HUDEP-2 (cell line): ENCODE data around the gene CEACAM8.
"Not testable (repeated sequence)": the region's sequence is repeated elsewhere in the genome, so short reads cannot be mapped to it uniquely, and the experiment has no call there.

Experiments used
- DNase-seq, 76 experiments: peaks; one replicate each; lab custom pipeline; 2025; ENCODE audit not compliant: unreplicated experiment in 76 of 76; lab: John Stamatoyannopoulos, UW

CEACAM8 gene

DNA sequence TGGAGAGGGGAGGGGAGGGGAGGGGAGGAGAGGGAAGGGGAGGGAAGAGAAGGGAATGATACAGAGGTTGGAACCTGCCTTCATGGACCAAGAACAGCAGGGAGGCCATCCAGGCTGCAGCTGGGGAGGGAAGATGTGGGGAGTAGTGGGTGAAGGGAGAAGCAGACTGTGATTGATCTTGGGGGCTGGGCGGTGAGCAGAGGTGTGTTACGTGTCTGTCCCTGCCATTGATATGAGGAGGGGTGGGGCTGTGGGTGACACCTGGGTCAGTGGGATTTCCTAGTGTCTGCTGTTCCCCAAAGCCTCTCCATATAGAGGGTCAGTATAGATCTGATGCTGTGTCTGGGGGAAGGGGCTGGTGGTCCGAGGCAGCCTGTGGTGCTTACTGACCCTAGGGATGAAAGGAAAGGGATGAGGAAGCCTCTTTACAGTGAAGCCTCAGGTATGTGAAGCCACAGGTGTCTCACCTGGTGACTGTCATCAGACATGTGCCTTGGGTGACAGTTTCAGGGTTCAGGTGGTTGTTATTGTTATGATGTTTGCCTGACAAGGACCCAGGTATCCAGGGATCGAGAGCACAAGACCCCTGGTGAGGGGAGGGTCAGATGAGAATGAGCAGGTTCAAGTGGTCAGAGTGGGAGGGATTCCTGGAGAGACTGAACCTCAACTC, 47.8 kb downstream of the CEACAM8 start:
- no peak for DNase-seq

DNA sequence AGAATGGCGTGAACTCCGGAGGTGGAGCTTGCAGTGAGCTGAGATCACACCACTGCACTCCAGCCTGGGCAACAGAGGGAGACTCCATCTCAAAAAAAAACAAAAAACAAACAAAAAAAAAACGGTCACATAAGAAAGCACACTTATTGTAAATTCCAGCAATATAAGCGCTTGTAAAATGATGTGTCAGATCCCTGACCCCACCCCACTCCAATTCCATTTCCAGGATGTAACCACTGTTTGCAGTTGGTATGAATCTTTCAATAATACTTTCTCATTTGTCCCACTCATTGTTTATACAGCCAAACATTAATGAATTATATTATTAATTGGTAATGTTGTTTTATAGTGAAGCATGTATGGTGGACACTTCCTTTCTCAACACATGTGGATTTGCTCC, 50.6 kb downstream of the CEACAM8 start:
- no peak for DNase-seq

DNA sequence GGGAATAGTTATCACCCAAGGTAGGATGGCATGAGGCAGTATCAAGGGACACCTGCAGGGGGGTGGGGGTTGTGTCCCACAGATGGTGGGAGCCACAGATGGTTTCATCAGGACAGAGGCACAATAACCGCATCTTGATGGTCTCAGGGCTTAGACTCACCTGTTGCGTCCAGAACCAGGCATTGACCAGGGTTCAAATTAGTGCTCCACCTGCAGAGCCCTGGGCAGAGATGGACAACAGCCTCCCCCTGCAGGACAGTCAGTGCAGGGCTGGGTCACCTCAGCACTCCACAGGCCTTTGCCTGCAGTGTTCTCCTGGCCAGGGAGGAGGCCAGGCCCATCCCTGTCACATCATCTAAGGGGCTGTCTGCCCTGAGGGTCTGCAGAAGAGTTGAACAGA, 51.9 kb downstream of the CEACAM8 start:
- no peak for DNase-seq

- DNase-seq, result no peak
Measured at GRCh38 chr19:42540071-42540553, 54.6 kb downstream of the CEACAM8 start.

GRCh38 chr19:42538841-42539709, 55.6 kb downstream of the CEACAM8 start:
- DNase-seq, result no peak

DNA sequence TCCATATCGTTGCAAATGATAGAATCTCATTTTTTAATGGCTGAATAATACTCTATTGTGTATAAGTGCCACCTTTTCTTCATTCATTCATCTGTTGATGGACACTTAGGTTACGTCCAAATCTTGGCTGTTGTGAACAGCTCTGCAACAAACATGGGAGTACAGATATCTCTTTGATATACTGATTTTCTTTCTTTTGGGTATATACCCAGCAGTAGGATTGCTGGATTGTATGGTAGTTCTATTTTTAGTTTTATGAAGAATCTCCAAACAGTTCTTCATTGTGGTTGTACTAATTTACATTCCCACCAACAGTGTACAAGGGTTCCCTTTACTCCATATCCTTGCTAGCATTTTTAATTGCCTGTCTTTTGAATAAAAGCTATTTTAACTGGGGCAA, 59.4 kb downstream of the CEACAM8 start:
- not testable (repeated sequence) for DNase-seq

- DNase-seq, result no peak
Measured at GRCh38 chr19:42534391-42534790, 60.3 kb downstream of the CEACAM8 start.

GRCh38 chr19:42532891-42533290, 61.8 kb downstream of the CEACAM8 start:
- no peak for DNase-seq

GRCh38 chr19:42531313-42531712, 63.4 kb downstream of the CEACAM8 start:
- DNase-seq, result no peak
